Measurements from ENCODE around the gene RANBP17.
"Not testable (repeated sequence)": the region's sequence is repeated elsewhere in the genome, so short reads cannot be mapped to it uniquely, and the experiment has no call there.

The RANBP17 gene

DNA sequence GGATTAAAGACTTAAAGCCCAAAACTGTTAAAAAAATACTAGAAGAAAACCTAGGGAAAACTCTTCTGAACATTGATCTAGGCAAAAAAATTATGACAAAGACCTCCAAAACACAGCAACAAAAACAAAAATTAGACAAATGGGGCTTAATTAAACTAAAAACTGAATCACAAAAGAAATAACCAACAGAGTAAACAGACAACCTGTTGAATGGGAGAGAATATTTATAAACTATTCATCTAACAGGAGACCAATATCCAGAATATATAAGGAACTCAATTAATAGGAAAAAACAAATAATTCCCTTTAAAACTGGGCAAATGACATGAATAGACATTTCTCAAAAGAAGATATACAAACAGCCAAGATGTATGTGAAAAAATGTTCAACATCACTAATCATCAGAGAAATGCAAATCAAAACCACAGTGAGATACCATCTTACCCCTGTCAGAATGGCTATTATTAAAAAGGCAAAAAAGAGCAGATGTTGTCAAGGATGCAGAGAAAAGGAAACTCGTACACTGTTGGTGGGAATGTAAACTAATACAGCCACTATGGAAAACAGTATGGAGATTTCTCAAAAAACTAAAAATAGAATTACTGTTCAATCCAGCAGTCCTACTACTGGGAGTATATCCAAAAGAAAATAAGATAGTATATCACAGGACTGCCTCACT lies 397.1 kb downstream of the RANBP17 start:
- DNase-seq = no peak

DNA sequence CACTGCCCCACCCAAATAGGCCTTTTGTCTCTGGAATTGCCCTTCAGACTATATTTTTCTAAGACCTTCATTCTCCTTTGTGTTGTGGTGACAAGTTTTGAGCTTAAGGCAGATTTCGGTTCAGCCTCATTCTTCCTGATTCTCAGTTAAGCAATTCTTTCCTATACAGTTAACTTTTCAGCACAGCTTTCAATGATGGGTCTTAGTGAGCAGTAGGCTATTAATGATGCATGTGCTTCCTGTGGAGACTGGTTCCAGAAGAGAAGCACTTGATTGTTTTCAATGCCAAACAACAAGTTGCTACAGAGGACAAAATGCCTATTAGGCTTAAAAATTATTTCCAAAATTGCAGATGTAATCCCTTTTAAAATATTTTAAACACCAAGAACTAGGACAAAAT lies 399.5 kb downstream of the RANBP17 start:
- no peak for DNase-seq

DNA sequence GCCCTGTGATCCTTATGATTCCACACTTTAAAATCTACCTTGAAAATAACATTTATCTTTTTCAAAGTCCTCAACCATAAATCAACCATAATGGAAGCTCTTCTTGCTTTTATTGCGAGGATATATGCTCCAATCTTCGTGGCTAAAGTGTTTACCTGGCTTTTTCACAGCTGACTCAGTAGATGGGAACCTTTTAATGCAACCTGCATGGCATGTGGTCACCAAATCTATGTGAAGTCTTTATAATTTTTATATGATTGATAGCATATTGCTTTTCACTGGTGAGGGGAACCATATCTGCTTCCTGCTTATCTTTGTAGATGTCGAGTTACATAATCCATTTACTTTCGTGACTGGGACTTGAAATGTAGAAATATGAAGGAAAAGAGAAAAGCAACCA lies 400.1 kb downstream of the RANBP17 start:
- no peak for DNase-seq

DNA sequence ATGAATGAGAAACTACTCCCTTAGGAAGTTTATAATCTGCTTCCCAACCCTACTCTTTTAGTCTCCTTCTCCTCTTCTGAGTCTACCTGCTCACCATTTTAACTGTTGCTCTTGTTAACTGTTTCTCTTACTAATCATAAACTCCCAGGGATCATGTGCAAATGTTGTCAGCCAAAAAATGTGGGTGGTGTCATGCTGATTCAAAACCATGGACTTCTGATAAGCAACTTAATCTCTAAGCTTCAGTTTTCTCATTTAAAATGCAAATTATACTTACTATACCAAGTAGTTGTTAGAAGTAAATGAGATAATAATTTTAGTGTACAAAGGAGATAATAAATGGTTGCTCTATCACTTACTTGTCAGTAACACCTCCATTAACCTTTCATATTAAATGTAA lies 401.4 kb downstream of the RANBP17 start:
- DNase-seq = no peak

DNA sequence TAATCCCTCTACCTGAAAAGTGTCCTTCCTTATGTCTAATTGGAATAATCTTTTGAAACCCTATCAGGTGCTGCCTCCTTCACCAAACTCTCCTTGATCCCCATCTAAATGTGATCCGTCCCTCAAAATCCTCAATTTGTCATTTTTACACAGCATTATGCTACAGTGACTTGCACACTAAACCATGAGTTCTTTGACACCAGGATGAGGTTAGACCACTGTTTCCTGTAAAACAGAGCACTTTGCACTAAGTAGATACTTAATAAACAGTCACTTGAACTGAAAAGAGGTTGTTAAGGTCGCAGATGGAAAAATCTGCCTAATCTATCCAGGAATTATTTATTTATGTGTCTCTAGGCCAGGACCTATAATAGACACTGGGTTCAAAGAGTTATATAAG lies 403.0 kb downstream of the RANBP17 start:
- DNase-seq = no peak

DNA sequence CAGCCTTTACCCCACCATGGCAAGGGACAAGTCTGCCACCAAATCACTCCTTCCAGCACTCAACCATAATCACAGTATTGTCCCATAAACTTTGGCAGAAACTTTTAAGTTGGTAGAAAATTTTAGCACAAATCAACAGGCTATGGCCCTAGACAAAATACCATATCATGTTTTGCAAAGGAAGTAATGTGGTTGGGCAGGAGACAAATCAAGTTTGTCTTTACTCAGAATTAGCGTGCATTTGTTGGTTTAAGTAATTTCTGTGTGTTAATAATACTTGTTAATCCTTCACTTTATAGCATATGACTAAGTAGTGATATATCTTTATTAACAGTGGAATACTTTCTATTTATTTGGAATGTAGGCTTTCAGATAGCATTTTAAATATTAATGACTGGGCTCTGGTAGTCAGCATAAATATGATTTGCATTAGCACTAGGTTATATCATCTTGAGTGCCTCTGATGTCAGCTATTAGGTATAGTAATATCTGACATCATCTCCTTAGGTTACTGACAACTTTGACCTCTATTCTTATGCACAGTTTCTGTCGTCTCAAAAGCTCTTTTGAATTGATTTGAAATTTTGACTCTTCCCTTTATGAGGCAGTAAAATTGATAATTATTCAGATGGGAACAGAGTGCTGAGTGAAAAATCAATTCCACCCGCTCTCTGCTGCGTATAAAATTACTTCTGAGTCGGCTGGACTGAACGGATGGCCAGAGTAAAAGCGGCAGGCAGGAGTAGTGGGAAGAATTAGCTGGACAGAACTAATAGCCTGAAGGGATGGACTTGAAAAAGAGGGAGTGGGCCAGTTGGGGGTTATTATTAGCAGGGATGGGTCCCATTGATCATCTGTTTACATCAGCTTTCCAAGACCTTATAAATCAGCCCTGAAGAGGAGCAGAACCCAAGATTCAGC lies 407.1 kb downstream of the RANBP17 start:
- no peak for DNase-seq

DNA sequence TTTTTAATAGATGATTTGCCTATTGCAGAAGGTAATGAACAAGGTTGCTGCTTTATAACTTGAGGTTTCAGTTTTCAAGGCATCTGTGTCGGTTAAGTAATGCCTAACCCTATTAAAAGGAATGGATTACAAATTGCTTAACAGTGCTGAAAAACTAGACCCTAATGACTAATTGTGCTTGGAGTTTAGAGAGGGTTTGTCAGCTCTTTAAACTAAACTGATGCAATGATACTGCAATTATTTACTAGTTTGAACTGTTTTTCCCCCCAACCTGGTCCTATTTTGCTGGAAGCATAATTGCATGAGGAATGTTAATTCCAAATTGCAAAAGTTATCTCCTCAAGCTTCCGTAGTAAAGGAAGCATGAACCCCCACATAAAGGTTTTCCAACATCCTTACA lies 407.9 kb downstream of the RANBP17 start:
- no peak for DNase-seq

DNA sequence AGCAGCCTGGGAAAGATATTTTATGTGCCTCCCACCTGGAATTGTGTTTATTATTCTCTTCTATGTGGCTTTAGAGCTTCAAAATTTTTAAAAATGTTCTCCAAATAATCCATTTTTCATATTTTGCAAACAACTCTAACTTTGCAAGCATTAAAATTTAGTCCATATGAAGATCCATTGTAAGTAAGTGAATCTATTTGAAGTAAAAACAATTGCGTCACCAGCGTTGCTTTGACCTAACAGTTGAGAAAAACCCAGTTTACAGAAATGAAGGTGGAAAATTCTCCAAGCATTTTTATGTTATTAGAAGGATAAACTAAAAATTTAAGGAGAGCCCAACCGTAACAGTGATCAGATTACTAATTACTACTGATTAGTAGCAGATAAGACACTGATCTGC lies 408.3 kb downstream of the RANBP17 start:
- no peak for DNase-seq

DNA sequence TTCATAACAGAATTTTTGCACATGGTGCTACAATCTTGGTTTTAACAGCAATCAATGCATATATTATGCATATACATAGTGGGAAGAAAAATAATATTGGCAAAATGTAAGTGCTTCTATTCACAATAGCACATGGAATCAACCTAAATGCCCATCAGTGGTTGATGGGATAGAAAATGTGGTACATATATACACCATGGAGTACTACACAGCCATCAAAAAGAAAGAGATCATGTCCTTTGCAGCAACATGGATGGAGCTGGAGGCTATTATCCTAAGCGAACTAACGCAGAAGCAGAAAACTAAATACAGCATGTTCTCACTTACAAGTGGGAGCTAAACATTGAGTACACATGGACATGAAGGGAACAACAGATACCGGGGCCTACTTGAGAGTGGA lies 410.0 kb downstream of the RANBP17 start:
- no peak for DNase-seq

DNA sequence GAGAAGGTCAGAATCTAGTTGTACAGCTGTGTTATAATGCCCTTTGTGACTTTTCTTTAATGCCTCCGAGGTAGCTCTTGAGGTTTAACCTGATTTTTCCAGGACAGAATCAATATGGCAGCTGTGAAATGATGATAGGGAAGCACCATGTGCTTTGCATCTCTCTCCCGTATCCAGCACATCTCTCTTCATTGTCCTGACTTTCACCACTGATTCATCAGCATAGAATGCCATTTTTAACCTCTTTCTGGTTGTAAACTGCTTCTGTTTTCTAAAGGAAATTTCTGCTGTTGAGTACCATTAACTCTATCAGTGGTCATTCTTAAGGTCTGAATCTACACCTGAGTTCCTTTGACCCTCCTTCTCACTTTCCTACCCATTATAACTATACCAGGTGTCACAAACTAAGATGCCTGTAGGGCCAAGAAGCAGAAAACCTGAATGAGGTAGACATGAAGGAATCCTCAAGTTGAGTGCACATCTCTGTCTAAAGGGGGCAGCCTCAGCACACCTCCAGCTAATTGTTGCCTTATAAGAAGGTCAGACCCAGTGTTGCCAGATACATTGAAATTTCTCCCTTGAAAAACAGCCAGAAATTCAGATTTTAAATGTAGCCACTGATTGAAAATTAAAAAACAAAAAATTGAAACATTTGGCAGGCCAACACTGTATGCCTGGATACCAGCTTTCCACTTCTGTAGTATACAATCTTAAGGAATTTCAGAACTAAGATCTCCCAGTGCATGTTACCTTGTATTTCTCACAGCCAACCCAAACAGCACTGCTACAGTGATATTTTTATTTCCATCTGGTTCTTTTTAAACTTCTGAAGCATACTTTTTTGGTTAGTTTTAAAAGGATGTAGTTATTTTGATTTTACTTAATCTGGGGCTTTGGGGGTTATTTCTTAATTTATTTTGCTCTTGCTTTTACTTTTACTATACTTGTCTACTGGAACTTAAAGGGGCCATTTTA lies 411.5 kb downstream of the RANBP17 start:
- no peak for DNase-seq

DNA sequence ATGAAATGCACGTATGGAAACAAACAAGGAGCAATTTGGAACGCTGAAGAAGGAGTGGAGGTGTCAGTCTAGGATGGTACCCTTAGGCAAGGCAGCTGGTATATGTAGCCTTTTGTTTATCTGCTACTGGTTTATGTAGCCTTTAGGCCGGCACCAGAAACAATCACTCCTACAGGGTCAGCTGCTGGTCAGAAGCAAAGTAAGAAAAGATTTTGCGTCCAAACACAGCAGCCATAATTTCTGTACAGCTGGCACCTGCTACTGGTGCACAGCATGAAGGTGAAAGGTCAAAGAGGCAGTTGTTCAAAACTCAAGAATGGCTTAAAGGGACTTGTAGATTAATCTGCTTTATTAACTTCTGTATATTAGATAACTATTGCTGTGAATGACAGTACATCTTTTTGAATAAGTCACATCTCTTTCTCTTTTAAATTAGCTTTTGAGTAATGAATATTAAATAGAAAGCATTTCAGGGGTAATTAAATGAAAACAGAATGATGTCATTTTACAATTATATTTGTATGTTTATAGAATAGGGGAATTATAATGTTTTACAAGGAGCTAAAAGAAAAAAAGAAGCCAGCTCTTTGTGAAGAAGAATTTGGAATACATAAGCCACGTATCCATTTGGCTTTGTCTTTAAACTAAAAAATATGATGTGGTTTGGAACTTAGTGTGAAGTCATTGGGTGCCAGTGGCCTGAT lies 414.2 kb downstream of the RANBP17 start:
- DNase-seq = no peak

DNA sequence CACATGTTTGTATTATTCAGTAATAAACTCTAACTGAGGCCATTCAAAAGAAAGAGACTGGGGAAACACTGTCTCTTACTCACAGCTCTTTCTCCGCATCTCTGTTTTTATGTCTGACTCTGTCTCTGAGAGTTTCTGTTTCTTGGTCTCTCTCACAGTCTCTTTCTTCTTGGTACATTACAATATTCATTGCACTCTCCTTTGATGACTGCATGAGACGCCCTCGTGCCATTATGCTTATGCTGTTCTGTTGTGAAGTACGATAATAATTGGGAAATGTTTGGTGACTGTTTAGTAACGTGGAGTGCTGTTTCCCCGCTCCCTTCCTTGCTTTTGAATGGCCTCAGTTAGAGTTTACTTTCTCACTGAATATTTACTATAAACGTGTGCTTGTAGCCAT lies 421.9 kb downstream of the RANBP17 start:
- DNase-seq = no peak

DNA sequence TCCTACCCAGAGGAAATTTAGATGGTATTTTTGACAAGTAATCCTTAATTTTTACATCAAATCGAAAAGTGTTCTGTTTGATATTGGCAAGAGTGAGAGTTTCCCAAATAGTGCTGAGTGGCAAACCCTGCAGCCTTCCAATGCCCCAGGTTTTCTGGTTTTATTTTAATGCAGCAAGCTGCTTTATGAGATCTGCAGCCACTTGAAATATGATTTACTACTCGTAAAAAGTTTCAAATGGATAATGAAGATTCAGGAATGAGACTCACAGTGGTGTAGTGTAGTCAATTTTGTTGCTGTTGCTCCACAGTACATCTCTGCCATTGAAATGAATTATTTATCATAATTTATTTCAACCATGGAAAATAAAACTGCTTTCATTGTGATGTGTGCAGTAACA lies 423.6 kb downstream of the RANBP17 start:
- no peak for DNase-seq

DNA sequence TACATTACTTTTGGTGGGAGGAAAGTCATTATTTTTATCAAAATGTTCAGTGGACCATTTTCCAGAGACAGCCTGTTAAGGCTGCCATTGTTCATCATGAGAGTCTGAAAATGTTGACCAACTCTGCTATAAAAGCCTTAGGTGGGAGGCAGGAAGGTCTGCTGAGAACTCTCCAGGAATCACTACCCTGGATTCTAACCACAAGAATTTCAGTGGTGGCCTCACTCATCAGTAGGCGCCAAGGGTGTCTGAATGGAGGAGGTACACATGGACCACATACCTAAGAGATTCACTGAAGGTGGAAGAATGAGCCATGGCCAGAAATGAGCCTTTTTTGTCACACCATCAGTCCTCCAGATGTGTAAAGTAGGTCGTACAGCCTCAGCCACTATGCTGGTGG lies 426.2 kb downstream of the RANBP17 start:
- no peak for DNase-seq

DNA sequence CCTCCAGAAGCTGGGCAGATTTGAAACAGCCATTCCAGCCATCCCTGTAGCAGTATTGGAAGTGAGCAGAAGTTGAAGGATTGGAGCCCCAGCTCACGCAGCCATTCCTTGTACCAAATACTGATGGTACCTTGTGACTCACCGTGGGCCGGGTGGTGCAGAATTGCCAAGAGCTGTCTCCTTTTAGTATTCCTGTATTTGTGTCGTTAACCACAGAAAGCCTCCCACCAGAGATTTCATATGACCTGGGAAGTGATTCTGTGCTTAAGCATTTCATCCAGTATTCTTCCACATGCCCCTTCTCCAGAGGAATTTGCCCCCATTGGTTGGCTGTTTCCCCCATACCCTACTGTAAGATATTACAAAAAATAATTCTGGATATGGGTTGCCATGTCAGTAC lies 429.6 kb downstream of the RANBP17 start:
- DNase-seq = no peak

DNA sequence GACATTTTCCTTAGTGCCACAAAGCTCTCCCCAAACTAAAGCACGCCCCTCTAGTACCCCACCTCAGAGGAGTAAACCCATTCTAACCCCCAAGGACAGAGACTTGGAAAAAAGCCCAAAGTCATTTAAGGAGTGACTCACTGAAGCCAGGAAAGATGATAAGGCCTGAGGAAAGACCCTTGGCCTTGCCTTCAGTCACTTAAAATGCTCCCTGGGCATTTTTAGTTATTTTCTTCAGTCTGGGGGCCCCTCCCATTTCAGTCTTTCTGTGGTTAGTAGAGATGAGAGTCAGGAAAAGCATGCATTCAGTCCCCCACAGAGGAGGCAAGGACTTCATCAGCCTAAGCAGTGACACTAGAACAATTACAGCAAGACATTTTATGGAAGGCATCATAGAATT lies 433.5 kb downstream of the RANBP17 start:
- no peak for DNase-seq

DNA sequence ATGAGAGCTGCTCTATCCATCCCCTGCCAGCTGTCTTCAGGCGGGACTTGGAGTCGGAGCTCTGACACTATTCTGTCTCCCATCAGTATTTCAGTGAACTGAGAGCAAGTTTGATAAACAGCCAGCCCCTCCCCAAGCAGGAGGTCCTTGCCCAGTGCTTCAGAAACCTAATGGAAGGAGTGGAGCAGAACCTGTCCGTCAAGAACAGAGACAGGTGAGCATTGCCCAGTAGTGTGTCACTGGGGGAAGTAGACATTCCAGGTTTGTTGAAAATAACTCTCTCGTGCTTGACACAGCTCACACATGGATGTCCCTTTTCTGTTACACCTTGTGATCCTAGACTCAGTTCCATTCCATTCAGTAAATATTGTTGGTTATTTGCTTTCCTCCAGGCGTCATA lies 434.0 kb downstream of the RANBP17 start:
- no peak for DNase-seq

DNA sequence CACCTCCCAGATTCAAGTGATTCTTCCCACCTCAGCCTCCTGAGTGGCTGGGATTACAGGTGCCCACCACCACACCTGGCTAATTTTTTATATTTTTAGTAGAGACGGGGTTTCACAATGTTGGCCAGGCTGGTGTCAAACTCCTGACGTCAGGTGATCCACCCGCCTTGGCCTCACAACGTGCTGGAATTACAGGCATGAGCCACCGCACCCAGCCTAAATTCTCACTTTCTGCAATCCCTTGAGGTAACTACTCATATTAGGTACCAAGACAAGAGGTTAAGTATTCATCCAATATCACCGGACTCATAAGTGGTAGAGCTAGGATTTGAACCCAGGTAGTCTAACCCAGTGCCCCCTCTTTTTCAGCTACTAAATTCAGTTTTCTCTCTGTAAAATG lies 436.1 kb downstream of the RANBP17 start:
- DNase-seq = not testable (repeated sequence)

DNA sequence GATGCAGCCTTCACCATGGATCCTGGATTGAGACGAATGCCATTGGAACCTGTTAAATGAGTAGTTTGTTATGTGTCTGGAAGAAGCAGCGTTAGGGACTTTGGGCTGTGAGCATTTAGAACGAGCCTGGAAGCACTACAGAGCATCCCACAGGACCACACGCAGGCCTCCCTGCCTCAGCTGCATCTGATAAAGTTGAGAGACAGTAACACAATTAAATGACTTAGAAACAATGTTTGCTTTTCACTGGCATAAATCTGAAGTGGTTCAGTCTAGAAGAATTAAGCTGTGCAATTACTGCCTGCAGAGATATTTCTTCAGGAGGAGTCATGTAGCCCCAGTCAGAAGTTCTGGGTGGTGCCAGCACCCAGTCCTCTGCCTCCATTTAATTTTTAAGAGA lies 437.4 kb downstream of the RANBP17 start:
- no peak for DNase-seq

DNA sequence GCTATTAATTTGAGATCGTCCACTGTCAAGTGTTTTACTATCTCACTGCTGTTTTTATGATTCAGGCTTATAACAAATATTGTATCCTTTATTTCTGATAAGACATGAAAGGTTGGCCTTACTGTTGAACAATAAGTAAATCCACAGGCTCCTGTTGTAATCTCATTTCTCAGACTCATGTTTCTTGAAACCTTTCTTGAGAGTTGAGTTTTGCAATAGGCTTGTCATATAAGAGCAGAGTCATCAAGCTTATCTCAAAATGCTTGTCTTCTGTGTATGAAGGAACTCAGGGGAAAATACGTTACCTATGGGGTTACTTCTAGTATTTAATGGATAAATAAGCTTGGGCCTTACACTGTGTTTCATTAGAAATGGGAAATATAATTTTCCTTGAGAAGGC lies 438.0 kb downstream of the RANBP17 start:
- DNase-seq = no peak

DNA sequence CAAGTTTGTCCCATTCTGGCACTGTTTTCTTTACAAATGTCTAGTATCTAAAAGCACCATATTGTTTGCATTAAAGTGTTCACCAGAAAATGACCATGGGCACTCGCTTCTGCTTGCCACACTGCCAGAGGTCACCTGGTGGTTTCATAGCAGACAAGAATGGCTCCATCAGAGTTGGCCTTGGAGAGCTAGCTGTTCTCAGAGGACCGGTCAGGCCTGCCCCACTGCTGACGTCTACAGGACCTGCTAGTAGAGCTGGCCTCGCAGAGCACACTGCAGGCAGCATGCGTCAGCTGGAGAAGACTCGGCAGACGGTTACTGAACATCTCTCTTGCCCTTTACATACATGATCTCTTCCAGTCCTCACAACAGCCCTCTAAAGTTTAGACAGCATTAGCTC lies 438.5 kb downstream of the RANBP17 start:
- no peak for DNase-seq

DNA sequence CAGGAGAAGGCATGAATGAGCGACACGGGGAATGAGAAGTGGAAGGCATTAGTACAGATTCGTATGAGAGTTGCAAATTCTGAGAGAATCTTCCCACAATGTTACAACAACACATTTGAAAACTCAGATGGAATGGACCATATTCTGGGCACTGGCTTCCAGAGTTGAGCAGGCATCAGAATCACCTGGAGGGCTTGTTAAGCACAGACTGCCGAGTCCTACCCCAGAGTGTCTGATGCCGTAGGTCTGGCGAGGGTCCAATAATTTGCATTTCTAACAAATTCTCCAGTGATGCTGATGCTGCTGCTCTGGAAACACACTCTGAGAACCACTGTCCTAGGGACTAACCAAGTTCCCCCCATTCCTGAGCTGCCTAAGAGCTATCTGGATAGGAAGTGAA lies 444.3 kb downstream of the RANBP17 start:
- no peak for DNase-seq
